Measurements from ENCODE around the gene HAX1. TPM values are rescaled to one million over a fixed set of nuclear protein-coding genes. Genes with fewer than 3 reads are reported as not detected.

Gene HAX1
- total RNA-seq = 70.4 and 76.0 TPM in 2 replicates

GRCh38 chr1:154272217-154272998 is at the start of gene HAX1:
Gene HAX1, plus strand, starts transcription at chr1:154272629. Its CDS starts 95 bp downstream, at chr1:154272724.

DNA sequence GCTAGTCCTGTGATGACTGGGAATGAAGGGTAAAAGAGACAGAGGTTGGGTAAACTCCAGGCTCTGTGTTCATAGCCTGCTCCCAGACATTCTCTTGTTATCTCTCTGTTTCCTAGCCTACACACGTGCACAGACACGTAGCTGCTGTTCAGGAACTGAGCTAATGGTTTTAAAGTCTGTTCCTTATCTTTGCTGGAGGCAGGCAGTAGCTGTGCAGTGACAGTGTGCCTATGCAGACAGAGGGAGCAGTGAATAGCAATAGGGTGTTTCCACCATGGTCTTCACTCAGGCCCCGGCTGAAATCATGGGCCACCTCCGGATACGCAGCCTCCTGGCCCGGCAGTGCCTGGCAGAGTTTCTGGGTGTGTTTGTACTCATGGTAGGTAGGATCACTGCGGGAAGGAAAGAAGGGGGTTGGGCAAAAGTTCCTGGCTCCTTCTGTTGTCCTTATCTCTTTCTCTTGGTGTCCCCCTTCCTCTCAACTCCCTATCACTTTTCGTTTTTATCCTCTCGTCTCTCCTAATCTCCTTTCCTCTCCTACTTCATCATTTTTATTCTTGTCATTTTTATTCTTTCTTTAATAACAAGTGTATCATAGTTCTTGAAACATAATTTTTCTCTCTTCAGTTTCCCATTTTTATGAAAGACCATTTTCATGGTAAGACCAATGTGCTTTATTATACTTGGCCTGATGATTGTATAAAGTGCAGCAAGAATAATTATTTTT is 48.6 kb downstream of the HAX1 start, which contains the start of gene AQP10:
AQP10 (plus strand) TSS at position 212 of the 727 bp plus-strand sequence; CDS start at position 275, 63 bp downstream.

GRCh38 chr1:154324669-154325582 is 52.5 kb downstream of the HAX1 start, which contains the start of gene ATP8B2:
Gene ATP8B2, plus strand, starts transcription at chr1:154325525. Its CDS starts 2,617 bp downstream, at chr1:154328142.

Other genes starting within 250 kb of the HAX1 start
- 0.11 and 0.17 TPM in 2 replicates for gene NUP210L, start 117.6 kb upstream of the HAX1 start, total RNA-seq
- gene TPM3, start 80.5 kb upstream of the HAX1 start, total RNA-seq = 347 and 394 TPM in 2 replicates
- not detected in 2 replicates for gene CFAP141, start 66.3 kb upstream of the HAX1 start, total RNA-seq
- 39.9 and 54.1 TPM in 2 replicates for gene UBAP2L, start 51.7 kb upstream of the HAX1 start, total RNA-seq
- not detected in 2 replicates for gene AQP10, start 48.5 kb downstream of the HAX1 start, total RNA-seq
- gene ATP8B2, start 52.9 kb downstream of the HAX1 start, total RNA-seq = 37.4 and 44.0 TPM in 2 replicates
- gene IL6R, start 132.7 kb downstream of the HAX1 start, total RNA-seq = 12.4 and 15.9 TPM in 2 replicates
- 5.1 and 7.5 TPM in 2 replicates for gene TDRD10, start 229.6 kb downstream of the HAX1 start, total RNA-seq
- gene SHE, start 229.8 kb downstream of the HAX1 start, total RNA-seq = 118 and 128 TPM in 2 replicates